K562 (cell line): ENCODE results near the gene ZNF692. TPM values are rescaled to one million over a fixed set of nuclear protein-coding genes. Genes with fewer than 3 reads are reported as not detected.

Experiments
- ARID2 ChIP-seq: fragments of 450-650 bp; IDR thresholded peaks from 2 replicates; pipeline ENCODE4 v1.6.1; 2017; ENCODE audit warnings: antibody characterized with exemption, mild to moderate bottlenecking
- CREB3L1 ChIP-seq: fragments of 450-650 bp; IDR thresholded peaks from 2 replicates; pipeline ENCODE4 v1.6.1; 2014; ENCODE audit warnings: low read depth, mild to moderate bottlenecking, moderate library complexity, borderline replicate concordance
- E2F1 ChIP-seq: sonication (generic); formaldehyde crosslinking; IDR thresholded peaks from 2 replicates; pipeline ENCODE4 v1.8.1; 2023; ENCODE audit warnings: mild to moderate bottlenecking, missing genetic modification reagents, moderate library complexity
- ELF1 ChIP-seq: fragments of 200-800 bp; sonication (Bioruptor generic); IDR thresholded peaks from 2 replicates; pipeline ENCODE4 v1.6.1; 2016; ENCODE audit warnings: missing genetic modification characterization, missing compliant biosample characterization
- HEY1 ChIP-seq: fragments of 250-450 bp; sonication (Bioruptor Pico); IDR thresholded peaks from 2 replicates; pipeline ENCODE4 v1.5.0; 2020; ENCODE audit warnings: mild to moderate bottlenecking, moderate library complexity, borderline replicate concordance
- HNRNPL ChIP-seq: fragments of 200-400 bp; formaldehyde crosslinking; IDR thresholded peaks from 2 replicates; pipeline ENCODE4 v1.6.1; 2017; ENCODE audit warnings: low read depth, mild to moderate bottlenecking, low read length
- MAFF ChIP-seq: IDR thresholded peaks from 2 replicates; pipeline ENCODE4 v1.6.1; 2012; ENCODE audit warnings: low read length, improper control_type of control experiment
- MCM7 ChIP-seq, 2 experiments: fragments of 450-650 bp; IDR thresholded peaks; 2 replicates each; pipeline ENCODE4 v1.6.1; 2016 to 2018
- NCOA6 ChIP-seq: fragments of 450-650 bp; IDR thresholded peaks from 2 replicates; pipeline ENCODE4 v1.6.1; 2017; ENCODE audit warnings: mild to moderate bottlenecking
- NFE2 ChIP-seq: IDR thresholded peaks from 2 replicates; pipeline ENCODE4 v1.6.1; 2014; ENCODE audit warnings: antibody characterized with exemption, low read depth
- NR0B1 ChIP-seq: fragments of 450-650 bp; IDR thresholded peaks from one replicate; pipeline ENCODE4 v1.6.1; 2018; ENCODE audit warnings: mild to moderate bottlenecking, moderate library complexity; ENCODE audit not compliant: partially characterized antibody
- RHOXF2B ChIP-seq: fragments of 250-450 bp; sonication (Bioruptor Pico); conservative IDR thresholded peaks from 2 replicates; pipeline ENCODE4 v1.5.1; 2021
- SLC30A9 ChIP-seq: fragments of 250-450 bp; sonication (Bioruptor Pico); IDR thresholded peaks from 2 replicates; pipeline ENCODE4 v1.8.0; 2022; ENCODE audit warnings: mild to moderate bottlenecking, moderate library complexity
- TCF15 ChIP-seq: fragments of 250-450 bp; sonication (Bioruptor Pico); IDR thresholded peaks from 2 replicates; pipeline ENCODE4 v1.8.0; 2022; ENCODE audit warnings: moderate library complexity, mild to moderate bottlenecking, inconsistent platforms
- XRCC5 ChIP-seq: fragments of 200-400 bp; formaldehyde crosslinking; IDR thresholded peaks from 2 replicates; pipeline ENCODE4 v1.6.1; 2017; ENCODE audit warnings: low read depth, mild to moderate bottlenecking, low read length
- ZBTB17 ChIP-seq: fragments of 450-650 bp; formaldehyde crosslinking; IDR thresholded peaks from 2 replicates; pipeline ENCODE4 v1.4.0; 2020; ENCODE audit warnings: mild to moderate bottlenecking
- ZBTB9 ChIP-seq: fragments of 450-650 bp; formaldehyde crosslinking; IDR thresholded peaks from 2 replicates; pipeline ENCODE4 v1.4.0; 2020; ENCODE audit warnings: mild to moderate bottlenecking, moderate library complexity
- ZNF263 ChIP-seq: sonication (generic); formaldehyde crosslinking; IDR thresholded peaks from 2 replicates; pipeline ENCODE4 v1.8.0; 2022; ENCODE audit warnings: mild to moderate bottlenecking, missing genetic modification reagents, borderline replicate concordance
- ZNF354B ChIP-seq: fragments of 250-450 bp; sonication (Bioruptor Pico); IDR thresholded peaks from 2 replicates; pipeline ENCODE4 v1.4.0; 2020
- ZNF583 ChIP-seq: fragments of 250-450 bp; sonication (Bioruptor Pico); IDR thresholded peaks from 2 replicates; pipeline ENCODE4 v1.4.0; 2020
- ZNF589 ChIP-seq: fragments of 200-800 bp; sonication (Bioruptor generic); IDR thresholded peaks from 2 replicates; pipeline ENCODE4 v1.6.1; 2016; ENCODE audit warnings: low read depth, missing genetic modification characterization, missing compliant biosample characterization
- ZNF655 ChIP-seq: fragments of 250-450 bp; sonication (Bioruptor Pico); IDR thresholded peaks from 2 replicates; pipeline ENCODE4 v1.5.0; 2021
- polyA plus RNA-seq, 8 experiments: library from polyadenylated mRNA; depleted of rRNA in 4 of 8; stranded (reverse) in 5 of 8; unstranded in 3 of 8; fragments of >200 nt; fragmentation: Nextera tagmentation in 2 of 8; fragmentation: Illumina TruSeq in 1 of 8; extraction: Ambion mirVana in 2 of 8; extraction: Trizol in 1 of 8; gene quantifications; 2 replicates each; pipeline versions ENCODE4 v1.2.1 to v1.2.3, GENCODE V29; 2011 to 2014; ENCODE audit warnings: inconsistent platforms in 1 of 8, missing spikeins in 1 of 8
- total RNA-seq, 7 experiments: library from RNA; depleted of rRNA in 6 of 7; stranded (reverse); fragments of >200 nt in 6 of 7; fragmentation: Illumina TruSeq in 2 of 7; extraction: Trizol in 2 of 7; gene quantifications; 2 replicates each; pipeline versions ENCODE4 v1.2.1 to v1.2.3, GENCODE V29; 2011 to 2021; ENCODE audit warnings: low replicate concordance in 1 of 7

ZNF692 gene
- total and polyA plus RNA-seq, 9 of the 15 experiments (the other 6 are each of a cell fraction or from before 2014, with no cell fraction given): 8.4 to 143 (median 55.9) TPM

GRCh38 chr1:248838357-248839167, 20.3 kb downstream of the ZNF692 start (continued):
- peak; percentile 67 for TF ChIP-seq ZBTB9 (CRISPR knock-in tag)
- TF ChIP-seq HNRNPL: no peak; the same call in 1 of the 2 replicates
- TF ChIP-seq MCM7 (IDR thresholded peaks at IDR 0.05): no peak
- TF ChIP-seq ELF1: no peak; the same call in 1 of the 2 replicates
- no peak for TF ChIP-seq NR0B1
- TF ChIP-seq ZNF354B (CRISPR knock-in tag): no peak
- no peak; the same call in 1 of the 2 replicates for TF ChIP-seq CREB3L1
- no peak for TF ChIP-seq NCOA6
- TF ChIP-seq NFE2: peak; percentile 0; the same call in 1 of the 2 replicates
- no peak for TF ChIP-seq XRCC5
- TF ChIP-seq ZNF263 (CRISPR knock-in tag): peak; percentile 51; the same call in 1 of the 2 replicates
- TF ChIP-seq RHOXF2B: no peak
- 0 out of 2 replicates have a peak, but pooled peaks have one; percentile 63 for TF ChIP-seq ZNF583 (CRISPR knock-in tag)
- TF ChIP-seq MAFF: no peak
- TF ChIP-seq HEY1 (CRISPR knock-in tag): no peak
- no peak for TF ChIP-seq ZNF655
- TF ChIP-seq ZNF589: no peak
- no peak for TF ChIP-seq ARID2
- no peak for TF ChIP-seq TCF15 (CRISPR knock-in tag)
- 0 out of 2 replicates have a peak, but pooled peaks have one; percentile 70 for TF ChIP-seq ZBTB17 (CRISPR knock-in tag)
- no peak for TF ChIP-seq SLC30A9
- TF ChIP-seq E2F1 (CRISPR knock-in tag): no peak; the same call in 1 of the 2 replicates
